GDM1 (cell line): ENCODE data around the gene NBEAL2.
"Not testable (repeated sequence)": the region's sequence is repeated elsewhere in the genome, so short reads cannot be mapped to it uniquely, and the experiment has no call there.

Experiments used
- DNase-seq: peaks from one replicate; lab custom pipeline; 2025; lab: John Stamatoyannopoulos, UW

Gene NBEAL2

DNA sequence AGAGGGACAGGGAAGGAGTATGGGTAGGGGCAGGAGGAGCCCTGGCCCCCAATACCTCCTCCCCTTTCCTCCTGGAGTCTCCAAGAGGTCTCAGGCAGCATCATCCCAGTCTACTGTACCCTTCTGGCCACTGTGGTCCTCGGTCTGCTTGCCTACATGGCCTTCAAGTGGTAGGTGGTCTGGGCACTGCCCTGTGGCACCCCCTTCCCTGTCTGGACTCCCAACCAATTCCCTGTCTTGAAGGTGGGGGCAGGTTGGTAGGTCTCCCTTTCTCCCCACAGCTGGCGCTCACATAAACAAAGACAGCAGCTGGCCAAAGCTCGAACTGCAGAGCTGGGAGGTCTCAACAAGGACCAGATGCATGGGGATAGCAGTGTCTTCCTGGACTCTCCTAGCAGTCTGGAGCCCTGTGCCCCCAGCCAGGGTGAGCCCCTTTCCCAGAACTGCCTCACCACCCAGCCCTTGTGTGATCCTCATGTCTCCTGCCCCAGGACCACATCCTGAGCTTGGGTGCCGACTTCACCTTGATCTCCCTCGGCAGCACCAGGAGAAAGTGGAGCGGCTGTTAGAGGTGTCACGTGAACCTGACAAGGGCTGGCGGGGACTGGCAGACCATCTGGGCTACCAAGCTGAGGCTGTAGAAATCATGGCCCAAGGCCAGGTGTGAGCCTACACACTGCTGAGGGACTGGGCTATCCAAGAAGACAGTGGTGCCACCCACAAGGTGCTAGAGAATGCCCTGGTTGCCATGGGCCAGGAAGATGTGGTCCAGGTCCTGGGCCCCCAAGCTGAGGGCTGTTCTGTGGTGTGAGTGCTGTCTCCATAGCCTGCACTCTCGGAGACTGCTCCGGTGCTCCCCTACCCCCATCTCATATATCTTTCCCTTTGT lies 33.1 kb downstream of the NBEAL2 start:
- no peak for DNase-seq

- no peak for DNase-seq
Observed at GRCh38 chr3:47013231-47013630, 33.8 kb downstream of the NBEAL2 start.

GRCh38 chr3:47014036-47014435 lies 34.6 kb downstream of the NBEAL2 start:
- no peak for DNase-seq

GRCh38 chr3:47015151-47015550 lies 35.7 kb downstream of the NBEAL2 start:
- DNase-seq, result no peak

- DNase-seq, result no peak
Observed at GRCh38 chr3:47016086-47016933, 36.8 kb downstream of the NBEAL2 start.

GRCh38 chr3:47016934-47017435 lies 37.5 kb downstream of the NBEAL2 start:
- peak; percentile 27 for DNase-seq

GRCh38 chr3:47017504-47018268 lies 38.2 kb downstream of the NBEAL2 start:
- no peak for DNase-seq

DNA sequence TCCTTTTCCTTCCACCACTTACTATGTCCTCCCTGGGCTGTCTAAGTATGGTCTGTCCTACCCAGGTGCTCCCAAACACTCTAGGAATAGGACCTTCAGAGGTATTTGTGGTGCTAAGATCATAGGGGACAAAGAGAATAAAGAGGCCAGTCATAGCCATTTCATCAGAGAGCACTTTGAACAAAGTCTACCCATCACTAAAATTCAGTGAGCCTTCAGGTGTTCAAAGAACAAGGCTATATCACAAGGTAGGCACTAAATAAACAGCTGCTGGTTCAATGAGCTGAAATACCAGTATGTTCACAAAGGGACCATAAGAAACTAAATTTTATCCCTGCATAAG lies 38.8 kb downstream of the NBEAL2 start:
- no peak for DNase-seq

GRCh38 chr3:47019201-47019600 lies 39.7 kb downstream of the NBEAL2 start:
- no peak for DNase-seq

DNA sequence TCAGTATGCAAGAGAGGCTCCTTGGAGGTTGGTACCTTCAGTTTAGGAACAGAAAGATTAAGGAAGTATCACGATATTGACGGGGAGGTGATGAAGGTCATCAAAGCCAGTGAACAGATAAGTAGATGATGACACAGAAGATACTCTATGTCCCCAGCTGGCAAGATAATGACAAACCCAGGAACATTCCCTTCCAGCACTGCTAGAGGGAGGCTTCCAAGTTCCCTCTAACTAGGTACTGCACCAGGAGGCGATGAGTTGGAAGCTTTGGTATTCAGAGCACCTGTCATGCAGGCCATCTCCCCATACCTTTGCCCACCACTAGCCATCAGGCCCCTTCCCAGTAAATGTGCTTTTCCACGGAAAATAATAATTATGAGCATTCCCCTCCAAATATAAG lies 40.8 kb downstream of the NBEAL2 start:
- no peak for DNase-seq

DNA sequence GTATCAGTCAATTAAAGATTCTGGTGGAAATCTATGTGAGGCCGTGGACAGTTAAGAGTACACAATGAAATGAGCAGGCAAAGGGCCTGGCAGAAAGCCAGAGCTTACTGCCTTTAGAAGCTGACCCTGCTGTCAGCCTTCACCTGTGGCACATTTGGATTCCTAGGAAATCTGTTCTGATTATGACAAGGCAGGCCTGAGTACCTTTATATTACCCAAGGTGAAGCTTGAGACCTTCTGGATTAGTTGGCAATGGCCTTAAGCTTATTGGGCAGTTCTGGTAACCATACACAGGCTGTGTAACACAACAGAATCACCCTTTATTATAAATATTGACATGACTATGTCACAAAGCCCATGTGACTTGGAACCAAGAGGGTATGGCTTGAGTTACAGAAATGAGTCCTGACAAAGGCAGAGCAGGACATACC lies 43.2 kb downstream of the NBEAL2 start:
- no peak for DNase-seq

DNA sequence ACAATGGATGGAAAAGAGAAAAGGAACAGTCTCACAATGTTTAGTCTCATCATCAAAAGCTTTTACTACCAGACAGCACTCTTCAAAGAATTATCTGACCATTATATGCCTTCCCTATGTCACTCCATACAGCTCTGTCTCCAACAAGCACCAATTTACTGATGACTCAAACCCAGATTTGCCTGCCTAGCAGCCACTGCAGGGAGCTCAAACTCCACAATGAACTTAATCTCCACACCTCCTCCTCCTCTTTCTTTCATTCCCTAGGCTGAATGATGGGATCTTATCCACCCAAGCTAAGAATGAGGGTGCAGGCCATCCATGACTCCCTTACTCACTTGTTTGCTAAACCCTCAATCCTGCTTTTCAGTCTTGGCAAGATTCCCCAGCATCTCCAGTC lies 45.5 kb downstream of the NBEAL2 start:
- DNase-seq, result no peak

- not testable (repeated sequence) for DNase-seq
Observed at GRCh38 chr3:47026432-47026831, 47.0 kb downstream of the NBEAL2 start.

GRCh38 chr3:47028146-47028545 lies 48.7 kb downstream of the NBEAL2 start:
- no peak for DNase-seq

- DNase-seq, result no peak
Observed at GRCh38 chr3:47028667-47029066, 49.2 kb downstream of the NBEAL2 start.

DNA sequence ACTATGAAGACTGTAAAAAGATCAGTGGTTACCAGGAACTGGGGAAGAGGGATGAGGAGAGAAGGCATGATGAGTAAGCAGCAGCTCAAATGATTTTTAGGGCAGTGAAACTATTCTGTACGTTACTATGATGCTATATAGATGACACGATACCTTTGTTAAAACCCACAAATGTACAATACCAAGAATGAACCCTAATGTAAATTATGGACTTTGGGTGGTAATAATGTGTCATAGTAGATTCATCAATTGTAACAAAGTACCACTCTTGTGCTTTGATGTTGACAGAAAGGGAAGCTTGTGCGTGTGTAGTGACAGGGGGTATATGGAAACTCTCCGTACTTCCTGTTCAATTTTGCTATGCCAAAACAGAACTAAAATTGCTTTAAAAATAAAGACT lies 51.6 kb downstream of the NBEAL2 start:
- not testable (repeated sequence) for DNase-seq

- no peak for DNase-seq
Observed at GRCh38 chr3:47034868-47035489, 55.5 kb downstream of the NBEAL2 start.

DNA sequence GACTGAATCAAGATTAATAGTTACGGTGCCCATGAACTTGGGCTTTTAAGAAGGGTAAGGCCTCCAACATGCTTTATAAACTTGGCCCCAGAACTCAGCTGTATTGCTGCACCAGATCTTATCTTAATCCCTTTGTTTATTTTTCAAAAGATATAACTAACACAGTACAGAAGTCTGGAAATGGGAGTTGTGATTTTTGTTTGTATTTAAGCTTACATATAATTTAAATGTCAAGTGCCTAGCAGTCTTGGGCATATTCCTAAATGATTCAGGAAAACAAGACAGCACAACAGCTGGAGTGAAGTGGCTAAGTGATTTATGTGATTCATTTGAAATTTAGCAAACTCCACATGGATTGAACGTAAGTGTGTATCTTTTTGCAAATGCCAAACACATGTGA lies 56.2 kb downstream of the NBEAL2 start:
- no peak for DNase-seq

- DNase-seq, result no peak
Observed at GRCh38 chr3:47036145-47036544, 56.7 kb downstream of the NBEAL2 start.

DNA sequence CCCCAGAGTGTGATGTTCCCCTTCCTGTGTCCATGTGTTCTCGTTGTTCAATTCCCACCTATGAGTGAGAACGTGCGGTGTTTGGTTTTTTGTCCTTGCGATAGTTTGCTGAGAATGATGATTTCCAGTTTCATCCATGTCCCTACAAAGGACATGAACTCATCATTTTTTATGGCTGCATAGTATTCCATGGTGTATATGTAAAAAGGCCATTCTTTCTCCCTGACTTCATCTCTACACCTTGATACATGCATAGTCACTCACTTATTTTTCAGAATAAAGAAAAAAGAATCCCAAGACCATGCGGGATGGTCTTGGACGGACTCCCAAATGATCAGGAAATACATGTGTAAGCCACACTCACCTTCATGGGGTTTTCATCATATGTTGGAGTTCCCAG lies 57.8 kb downstream of the NBEAL2 start:
- not testable (repeated sequence) for DNase-seq

GRCh38 chr3:47041114-47041513 lies 61.6 kb downstream of the NBEAL2 start:
- DNase-seq, result no peak
